GM18517 (cell line): Measurements from ENCODE around the gene ACR.
"Not testable (repeated sequence)": the region's sequence is repeated elsewhere in the genome, so short reads cannot be mapped to it uniquely, and the experiment has no call there.

Experiments
- ATAC-seq: cut with Tn5 transposase; IDR thresholded peaks from one replicate; pipeline ENCODE4 v1.9.1; 2021; ENCODE audit warnings: mild to moderate bottlenecking, moderate library complexity; ENCODE audit not compliant: unreplicated experiment

ACR gene

GRCh38 chr22:50730941-50731661 lies 6.9 kb upstream of the ACR start:
- no peak for ATAC-seq

DNA sequence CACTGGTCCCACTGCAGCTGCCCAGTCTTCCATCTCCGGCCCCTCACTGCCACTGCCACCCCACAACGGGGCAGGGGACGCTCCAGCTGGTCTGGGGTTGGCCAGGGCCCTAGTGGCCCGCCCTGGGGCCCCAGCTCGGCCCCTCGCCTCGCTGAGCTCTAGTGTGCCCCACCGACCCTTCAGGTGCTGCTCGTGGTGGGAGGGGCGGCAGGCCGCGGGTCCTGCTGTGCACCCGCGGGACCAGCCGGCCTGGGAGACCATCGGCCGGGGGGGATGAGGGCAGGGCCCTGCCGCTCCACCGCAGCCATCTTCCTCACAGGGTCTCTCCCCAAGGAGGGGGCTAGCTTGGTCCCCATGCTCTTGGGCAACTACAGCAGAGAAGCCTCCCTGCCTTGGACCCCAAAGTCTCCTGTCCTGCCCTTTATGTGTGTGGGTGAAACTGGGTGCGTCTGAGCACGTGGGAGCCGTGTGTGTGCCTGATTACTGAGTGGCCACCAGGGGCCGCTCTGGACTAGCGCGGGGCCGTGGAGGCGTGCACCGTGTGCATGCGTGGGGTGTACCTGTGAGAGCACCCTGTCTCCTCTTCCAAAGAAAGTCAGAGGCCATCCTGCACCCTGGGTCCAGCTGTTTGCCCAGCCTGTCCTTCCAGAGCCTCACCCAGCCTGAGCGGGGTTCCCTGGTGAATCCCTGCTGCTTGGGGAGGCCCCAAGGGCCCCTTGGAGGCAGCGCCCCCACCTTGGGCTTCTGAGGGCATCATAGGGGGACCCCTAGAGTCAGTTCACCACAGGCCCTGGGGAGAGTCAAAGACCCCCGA lies 6.0 kb upstream of the ACR start:
- no peak for ATAC-seq

DNA sequence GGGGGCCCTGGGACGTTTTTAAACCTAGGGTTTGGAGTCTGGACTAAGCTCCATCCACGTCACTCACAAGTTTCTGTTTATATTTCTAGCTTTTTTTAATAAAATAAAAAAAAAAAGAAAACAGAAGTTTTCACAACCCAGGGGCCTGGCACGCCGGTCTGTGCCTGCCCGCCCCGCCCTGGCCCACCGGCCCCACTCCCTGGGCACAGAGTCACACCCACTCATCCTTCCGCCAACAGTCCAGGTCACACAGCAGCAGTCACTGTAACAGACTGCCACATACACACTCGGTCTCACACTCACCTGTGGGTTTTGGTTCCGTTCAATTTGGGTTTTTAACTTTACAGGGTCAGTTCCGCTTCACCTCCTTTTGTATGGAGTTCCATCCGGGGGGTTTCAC lies 5.3 kb upstream of the ACR start:
- ATAC-seq: no peak

DNA sequence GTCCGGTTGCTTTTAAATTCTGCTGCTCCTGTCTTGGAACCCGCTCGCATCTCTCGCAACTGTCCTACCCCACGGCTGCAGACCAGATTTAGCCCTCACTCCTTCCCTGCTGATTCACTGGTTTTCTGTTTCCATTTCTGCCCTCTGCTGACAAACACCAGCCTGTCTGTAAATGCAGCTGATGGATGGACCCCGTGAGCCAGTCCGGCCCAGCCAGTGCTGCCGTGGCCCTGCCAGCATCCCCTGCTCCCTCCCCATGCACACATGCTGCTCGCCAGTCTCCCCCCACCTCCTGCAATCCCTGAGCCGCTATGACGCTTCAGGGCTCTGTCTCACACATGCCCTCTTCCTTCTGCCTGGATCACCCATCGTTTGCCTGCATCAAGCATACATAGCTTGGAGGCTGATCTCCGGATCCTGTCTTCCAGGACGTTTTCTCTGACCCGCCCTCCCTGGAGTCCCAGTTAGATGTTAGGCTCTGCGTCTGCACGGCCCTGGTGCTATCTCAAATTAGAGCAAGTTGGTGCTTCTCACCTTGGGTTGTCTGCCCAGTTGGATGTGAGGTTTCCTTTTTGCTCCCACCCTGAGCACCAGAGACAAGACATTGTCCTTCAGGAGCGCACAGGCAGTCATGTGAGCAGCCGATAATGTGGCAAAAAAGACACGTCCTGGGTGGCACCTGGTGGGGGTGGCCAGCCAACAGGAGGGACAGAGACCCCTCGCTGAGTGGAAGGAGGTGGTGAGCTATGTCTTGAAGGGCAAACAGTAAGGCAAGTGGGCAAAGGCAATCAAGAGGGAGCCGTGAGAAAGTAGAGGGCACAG lies 4.3 kb upstream of the ACR start:
- ATAC-seq: no peak

GRCh38 chr22:50734343-50734771 lies 3.6 kb upstream of the ACR start:
- ATAC-seq: no peak

DNA sequence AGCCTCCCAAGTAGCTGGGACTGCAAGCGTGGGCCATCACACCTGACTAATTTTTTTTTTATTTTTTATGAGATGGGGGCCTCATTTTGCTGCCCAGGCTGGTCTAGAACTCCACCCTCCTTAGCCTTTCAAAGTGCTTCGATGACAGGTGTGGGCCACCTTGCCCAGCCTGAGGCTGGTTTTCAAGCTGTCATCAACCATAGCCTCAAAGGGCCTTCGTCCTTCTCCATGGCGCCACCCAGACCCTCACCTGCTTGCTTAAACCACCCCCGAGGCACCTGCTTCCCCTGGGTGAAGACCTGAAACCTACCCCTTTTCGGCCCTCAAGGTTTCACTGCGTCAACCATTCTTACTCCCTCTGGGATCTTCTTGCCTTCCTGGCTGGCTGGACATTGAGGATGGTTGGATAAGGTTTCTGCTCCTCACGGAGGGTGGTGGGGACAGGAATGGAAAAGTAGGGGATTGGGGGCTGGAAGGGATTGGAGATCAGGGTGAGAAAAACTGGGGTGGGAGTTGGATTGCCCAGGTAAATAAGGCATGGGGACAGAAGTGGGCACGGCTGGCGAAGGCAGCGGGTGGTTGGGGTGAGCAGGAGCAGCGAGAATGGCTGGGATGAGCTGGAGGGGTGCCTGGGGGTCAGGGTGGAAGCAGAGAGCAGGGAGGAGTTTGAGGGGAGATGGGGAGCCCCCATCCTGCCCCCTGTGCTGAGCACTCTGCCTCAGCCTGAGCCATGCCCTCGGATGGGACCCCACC lies 2.8 kb upstream of the ACR start:
- no peak for ATAC-seq

- ATAC-seq: no peak
These were observed 2.3 kb upstream of the ACR start for GRCh38 chr22:50735739-50736030.

DNA sequence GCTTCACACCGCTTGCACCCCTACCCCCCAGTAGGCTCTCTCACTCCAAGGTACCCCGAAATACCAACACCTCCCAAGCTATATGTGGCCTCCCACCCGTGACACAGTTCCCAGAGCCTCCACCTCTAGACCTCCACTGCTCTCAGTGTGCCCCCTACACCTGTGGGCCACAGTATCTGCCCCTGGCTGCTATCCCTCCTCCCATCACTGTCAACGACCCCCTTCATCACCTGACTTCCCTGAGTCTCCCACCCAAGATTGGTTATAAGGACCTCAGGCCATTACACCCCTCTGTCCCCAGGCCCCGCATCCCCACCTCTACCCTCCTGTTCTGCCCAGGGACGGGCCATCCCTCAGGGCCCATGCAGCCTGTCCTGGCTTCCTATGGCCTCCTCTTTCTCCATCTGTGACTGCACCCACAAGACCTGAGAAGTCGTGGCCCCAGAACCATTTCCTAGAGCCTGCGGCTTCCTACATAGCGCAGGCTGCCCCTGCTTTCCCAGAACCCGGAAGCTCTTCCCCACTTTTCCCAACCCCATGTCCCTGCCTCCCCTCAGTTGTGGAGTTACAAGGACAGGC lies 734 bp downstream of the ACR start:
- no peak for ATAC-seq

GRCh38 chr22:50739279-50739691 lies 1.3 kb downstream of the ACR start:
- ATAC-seq: no peak

- ATAC-seq: no peak
These were observed 1.9 kb downstream of the ACR start for GRCh38 chr22:50739894-50740293.

- not testable (repeated sequence) for ATAC-seq
These were observed 2.7 kb downstream of the ACR start for GRCh38 chr22:50740714-50741113.

DNA sequence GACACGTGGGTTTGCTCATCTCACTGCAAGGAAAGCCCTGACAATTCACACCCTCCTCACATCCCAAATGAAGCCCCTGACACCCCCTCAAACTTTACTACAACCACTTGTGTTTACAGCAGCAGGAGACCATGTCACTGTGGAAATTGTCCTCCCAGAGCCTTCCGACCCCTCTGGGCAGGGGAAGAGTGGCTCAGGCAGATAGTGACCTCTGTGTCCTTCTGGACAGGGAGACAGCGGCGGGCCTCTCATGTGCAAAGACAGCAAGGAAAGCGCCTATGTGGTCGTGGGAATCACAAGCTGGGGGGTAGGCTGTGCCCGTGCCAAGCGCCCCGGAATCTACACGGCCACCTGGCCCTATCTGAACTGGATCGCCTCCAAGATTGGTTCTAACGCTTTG lies 6.4 kb downstream of the ACR start:
- not testable (repeated sequence) for ATAC-seq

DNA sequence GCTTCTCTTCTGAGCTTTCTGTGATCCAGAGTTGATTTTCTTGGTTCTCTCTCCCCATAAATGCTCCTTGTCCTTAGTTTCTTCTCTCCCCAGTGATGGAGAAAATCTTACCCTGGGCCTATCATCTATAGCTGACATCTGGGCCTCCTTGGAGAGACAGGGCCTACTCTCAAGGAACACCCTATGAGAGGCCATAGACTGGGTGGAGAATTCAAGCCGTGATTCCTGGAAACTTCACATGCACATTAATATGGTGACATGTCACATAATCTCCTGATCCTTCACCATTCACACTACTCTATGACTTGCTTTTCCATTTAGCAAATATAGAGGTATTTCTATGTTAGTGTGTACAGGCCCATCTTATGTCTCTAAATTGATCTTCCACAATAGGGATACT lies 9.5 kb downstream of the ACR start:
- not testable (repeated sequence) for ATAC-seq

DNA sequence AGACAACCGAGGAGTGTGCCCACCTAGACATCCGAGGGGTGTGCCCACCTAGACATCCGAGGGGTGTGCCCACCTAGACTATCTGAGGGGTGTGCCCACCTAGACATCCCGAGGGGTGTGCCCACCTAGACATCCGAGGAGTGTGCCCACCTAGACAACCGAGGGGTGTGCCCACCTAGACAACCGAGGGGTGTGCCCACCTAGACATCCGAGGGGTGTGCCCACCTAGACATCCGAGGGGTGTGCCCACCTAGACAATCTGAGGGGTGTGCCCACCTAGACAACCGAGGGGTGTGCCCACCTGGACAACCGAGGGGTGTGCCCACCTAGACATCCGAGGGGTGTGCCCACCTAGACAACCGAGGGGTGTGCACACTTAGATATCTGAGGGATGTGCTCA lies 10.6 kb downstream of the ACR start:
- ATAC-seq: not testable (repeated sequence)

GRCh38 chr22:50749302-50750074 lies 11.5 kb downstream of the ACR start:
- not testable (repeated sequence) for ATAC-seq

DNA sequence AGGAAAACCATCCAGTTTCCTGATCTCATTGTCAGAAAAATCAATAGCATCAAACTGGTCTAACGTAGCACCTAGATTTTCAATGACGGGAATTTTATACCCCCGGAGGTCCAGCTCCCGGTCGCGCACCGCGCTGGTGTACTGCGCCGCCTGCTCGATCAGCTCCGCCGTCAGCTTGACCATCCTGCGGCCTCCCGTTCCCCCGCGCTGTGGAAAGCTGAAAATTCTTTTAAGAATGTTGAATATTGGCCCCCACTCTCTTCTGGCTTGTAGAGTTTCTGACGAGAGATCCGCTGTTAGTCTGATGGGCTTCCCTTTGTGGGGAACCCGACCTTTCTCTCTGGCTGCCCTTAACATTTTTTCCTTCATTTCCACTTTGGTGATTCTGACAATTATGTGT lies 17.2 kb downstream of the ACR start:
- ATAC-seq: not testable (repeated sequence)

- not testable (repeated sequence) for ATAC-seq
These were observed 18.4 kb downstream of the ACR start for GRCh38 chr22:50756406-50756805.

DNA sequence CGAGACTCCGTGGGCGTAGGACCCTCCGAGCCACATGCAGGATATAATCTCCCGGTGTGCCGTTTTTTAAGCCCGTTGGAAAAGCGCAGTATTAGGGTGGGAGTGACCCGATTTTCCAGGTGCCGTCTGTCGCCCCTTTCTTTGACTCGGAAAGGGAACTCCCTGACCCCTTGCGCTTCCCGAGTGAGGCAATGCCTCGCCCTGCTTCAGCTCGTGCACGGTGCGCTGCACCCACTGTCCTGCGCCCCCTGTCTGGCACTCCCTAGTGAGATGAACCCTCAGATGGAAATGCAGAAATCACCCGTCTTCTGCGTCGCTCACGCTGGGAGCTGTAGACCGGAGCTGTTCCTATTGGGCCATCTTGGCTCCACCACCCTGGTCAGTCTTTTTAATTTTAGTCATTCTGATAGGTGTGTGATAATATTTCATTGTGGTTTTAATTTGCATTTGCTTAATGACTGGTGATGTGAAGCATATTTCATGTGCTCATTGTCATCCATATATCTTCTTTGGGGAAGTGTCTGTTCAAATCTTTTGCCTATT lies 19.0 kb downstream of the ACR start:
- not testable (repeated sequence) for ATAC-seq

GRCh38 chr22:50759597-50760341 lies 21.8 kb downstream of the ACR start:
- ATAC-seq: not testable (repeated sequence)
